ENCODE measurements around the gene ARHGEF4.

Gene ARHGEF4

GRCh38 chr2:130918393-130918792 lies 81.7 kb downstream of the ARHGEF4 start:
- no peak for DNase-seq (ENCODE audit: low read depth in 2 of 2)

DNA sequence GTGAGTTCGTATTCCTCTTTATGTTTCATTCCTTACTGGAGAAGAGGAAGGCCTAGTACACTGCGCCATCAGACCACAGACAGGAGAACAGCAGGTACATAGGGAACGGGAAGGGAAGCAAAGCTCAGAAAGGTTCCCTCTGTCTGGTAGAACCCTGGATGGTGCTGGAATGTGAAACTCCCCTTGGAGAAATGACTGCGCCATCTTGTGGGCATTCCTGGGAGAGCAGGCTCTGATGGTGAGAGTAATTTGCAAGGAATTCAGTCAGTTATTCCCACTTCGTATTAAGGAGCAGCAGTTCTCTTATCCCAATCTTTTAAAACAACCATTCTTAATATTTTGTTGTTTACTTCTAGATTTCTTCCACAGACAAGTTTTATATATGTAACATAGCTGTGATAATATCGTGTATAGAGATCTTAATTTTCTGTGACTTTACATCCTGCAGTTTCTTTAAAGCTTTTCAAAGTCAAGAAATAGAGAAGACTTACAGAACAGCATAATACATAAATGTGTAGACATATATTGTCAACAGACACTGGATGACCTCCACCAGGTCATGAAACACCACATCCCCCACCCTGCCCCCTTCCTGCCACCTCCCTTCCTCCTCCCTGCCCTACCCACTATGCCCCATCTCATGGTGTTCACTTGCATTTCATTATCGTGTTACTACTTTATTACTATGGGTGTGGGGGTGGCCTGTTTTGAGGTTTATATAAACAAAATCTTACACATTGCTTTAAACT lies 83.9 kb downstream of the ARHGEF4 start:
- DNase-seq (ENCODE audit: low read depth in 2 of 2), result peak; percentile 12 to 31

DNA sequence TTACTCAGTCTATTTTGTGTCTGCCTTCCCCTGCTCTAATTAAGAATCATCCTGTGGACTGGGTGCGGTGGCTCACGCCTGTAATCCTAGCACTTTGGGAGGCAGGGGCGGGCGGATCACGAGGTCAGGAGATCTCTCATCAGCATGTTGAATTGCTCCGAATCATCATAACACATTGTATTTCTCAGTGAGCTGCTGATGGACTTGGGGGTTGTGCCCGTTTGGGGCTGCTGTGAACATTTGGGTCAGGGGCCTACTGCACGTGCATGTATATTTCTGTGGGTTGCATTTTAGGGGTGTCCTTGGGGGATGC lies 84.4 kb downstream of the ARHGEF4 start:
- DNase-seq (ENCODE audit: low read depth in 2 of 2), result no peak

DNA sequence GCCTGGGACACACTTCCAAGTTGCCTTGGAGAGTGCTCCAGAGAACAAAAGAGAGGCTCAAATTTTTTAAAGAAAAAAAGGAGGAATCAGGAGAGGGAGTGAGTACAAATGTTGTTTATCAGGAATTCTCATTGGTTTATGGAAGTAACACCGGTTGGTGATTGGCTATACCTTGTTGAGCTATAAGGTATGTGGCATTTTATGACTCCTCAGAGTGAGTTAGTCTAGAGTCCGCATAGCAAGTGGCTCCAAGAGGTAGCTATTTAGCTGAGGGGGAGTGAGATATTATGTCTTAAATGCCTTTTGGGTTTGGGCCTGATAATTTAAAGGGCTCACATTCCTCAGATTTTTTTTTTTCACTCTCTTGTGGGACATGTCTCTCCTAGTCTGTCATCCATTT lies 85.7 kb downstream of the ARHGEF4 start:
- DNase-seq (ENCODE audit: low read depth in 2 of 2), result no peak

- DNase-seq (ENCODE audit: low read depth in 2 of 2), result no peak
Measured at GRCh38 chr2:130928385-130928784, 91.7 kb downstream of the ARHGEF4 start.

DNA sequence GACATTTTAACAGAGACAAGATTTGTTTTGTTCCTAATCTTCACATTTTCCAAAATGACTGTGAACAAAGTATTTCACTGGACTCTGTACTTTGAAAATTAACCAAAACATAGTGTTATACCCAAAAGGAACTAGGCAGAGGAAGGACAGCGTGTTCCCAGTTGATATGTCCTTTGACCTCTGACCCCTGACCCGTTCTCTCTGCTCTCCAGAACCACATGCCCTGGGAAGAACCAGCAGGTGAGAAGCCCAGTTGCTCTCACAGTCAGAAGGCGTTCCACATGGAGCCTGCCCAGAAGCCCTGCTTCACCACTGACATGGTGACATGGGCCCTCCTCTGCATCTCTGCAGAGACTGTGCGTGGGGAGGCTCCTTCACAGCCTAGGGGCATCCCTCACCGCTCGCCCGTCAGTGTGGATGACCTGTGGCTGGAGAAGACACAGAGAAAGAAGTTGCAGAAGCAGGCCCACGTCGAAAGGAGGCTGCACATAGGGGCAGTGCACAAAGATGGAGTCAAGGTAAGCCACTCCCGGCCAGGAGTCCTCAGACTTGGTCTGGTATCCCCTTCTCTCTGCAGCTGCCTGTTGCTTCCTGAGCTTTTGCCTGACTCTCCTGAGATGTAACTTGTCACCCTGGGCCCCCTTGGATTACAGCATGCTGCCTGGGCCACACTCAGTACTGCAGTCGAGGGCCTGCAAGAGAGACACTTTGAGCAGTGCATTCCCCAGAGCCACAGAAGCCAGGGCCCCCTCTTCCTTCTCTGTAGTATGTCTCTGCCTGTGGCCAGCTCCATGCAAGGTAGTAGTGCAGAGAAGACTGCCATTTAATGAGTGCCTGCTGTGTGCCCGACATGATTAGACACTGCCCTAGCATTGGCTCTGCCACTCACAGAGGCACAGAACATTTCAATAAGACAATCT lies 94.3 kb downstream of the ARHGEF4 start:
- DNase-seq (ENCODE audit: low read depth in 2 of 2), result no peak

GRCh38 chr2:130933501-130933900 lies 96.8 kb downstream of the ARHGEF4 start:
- no peak for DNase-seq (ENCODE audit: low read depth in 2 of 2)

- no peak for DNase-seq (ENCODE audit: low read depth in 2 of 2)
Measured at GRCh38 chr2:130936451-130936850, 99.7 kb downstream of the ARHGEF4 start.

DNA sequence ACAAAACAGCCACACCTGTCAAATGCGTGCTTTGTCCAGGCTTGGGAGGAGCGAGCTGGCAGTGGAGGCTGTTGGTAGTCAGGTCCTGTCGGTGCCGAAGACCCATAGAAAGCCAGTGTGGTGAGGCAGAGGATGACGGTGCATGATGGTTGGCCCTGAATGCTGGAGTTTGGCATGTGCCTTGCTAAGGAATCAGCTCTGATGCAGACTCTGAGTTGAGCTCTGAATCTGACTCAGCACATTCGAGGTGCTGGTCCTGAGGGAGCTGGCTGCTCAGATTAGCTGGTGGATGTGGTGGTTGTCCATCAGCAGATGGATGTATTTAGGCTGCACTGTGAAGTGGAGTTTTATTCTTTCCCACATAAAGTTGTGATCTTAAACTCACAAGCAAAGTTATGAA lies 111.3 kb downstream of the ARHGEF4 start:
- no peak for DNase-seq (ENCODE audit: low read depth in 2 of 2)

DNA sequence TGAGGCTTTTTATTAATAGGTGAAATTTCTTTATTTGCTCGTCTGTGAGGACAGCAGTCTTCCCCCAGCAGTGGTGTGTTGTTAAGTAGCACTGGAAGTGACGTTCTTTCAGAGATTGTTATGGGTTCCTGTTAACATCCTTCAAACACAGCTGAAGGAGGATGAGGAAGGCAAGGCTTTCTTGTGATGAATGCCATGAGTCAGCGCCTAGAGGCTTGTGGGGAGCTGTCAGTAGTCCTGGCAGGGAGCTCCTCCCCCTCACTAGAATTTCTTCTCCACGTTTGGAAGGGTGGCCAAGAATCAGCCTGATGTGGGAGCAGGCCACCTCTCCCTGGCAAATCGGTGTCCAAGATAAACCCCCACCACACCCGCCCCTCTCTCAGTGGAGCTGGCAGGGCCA lies 113.2 kb downstream of the ARHGEF4 start:
- DNase-seq (ENCODE audit: low read depth in 2 of 2), result no peak

GRCh38 chr2:130951018-130951417 lies 114.3 kb downstream of the ARHGEF4 start:
- no peak for DNase-seq (ENCODE audit: low read depth in 2 of 2)

- DNase-seq (ENCODE audit: low read depth in 2 of 2), result no peak
Measured at GRCh38 chr2:130954873-130955272, 118.2 kb downstream of the ARHGEF4 start.

DNA sequence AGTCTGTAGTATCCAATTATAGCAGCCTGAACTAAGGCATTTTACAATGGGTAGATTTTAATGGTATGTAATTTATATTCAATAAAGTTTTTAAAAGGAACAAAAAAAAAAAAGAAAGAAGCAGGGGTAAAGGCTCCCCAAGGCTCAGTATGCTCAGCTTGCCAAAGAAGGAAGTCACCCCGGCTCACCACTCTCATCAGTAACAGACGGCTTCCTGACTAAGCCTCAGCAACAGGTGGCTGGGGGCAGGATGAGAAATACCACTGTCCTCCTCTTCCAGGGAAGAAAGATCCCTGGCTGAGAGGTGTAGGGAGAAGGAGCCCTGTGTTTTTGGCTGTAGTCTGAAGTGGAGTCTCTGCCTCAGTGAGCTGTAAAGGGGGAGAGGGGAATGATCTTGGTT lies 121.2 kb downstream of the ARHGEF4 start:
- no peak for DNase-seq (ENCODE audit: low read depth in 2 of 2)

DNA sequence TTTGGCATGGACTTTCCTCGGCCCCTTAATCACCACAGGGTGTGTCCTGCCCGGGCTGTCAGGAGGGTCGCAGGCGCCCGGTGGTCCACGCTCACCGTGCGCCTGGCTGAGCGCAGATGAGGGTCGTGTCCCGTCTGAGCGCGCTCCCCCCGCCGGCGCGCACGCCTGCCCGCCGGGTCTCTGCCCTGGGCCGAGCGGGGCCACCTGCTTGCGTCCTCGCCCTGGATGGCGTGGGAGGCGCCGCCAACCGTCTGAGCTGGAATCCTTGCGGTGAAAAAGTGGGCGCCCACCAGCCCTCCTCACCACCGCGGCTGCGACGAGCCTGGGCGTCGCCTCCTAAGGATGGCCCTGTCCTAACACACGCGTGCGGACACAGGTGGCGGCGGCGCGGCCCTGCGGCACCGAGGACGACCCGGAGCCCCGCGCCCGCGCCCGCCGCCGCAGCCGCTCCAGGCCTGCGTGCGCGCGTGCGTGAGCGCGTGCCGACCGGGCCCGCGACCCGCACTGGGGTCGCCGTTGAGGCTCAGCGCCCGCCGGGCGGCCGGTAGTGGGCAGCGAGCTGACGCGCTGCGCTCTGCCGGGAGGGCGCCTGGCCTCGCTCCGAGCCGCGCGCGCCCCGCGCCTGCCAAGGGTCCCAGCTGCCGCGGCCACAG lies 126.6 kb downstream of the ARHGEF4 start:
- DNase-seq (ENCODE audit: low read depth in 2 of 2), result no peak

DNA sequence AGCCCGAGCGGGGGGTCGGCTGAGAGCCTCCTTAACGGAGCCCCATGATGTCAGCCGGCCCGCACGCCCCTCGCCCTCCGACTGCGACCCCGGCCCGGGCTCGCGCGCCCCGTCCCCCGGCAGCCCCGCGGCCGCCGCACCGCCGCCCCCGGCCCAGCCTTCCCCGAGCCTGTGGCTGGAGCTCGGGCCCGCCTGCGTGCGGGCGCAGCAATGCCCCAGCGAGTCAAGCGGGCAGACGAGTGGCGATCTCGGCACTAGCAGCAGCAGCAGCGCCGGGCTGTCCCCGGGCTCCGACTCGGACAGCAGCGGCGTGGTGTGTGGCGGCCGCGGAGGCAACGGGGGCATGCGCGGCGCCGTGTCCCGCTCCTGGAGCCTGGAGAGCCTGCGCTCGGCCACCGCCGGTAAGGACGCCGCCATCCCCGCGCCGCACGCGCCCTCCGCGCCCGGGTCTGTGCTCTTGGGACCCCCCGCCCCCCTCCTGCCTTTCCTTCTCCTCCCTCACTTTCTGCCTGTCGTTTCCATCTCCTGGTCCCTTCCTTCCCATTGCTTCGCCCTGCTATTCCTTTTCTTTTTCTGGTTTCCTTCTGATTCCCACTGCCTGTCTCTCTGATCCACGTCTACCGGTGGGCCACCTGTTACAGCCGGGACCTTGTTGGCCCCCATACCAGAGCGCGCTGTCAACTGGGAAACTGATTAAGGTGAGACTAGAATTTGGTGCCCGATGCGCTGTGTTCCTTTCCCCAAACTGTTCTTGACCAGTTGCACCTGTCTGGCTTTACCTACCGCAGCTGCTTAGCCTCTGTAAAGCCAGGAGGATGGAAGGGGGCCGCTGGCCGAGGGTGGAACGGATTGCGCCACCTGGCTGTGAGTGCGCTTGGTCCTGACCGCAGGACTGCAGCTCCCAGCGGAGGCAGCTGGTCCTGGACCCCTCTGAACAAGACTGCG lies 127.4 kb downstream of the ARHGEF4 start:
- DNase-seq (ENCODE audit: low read depth in 2 of 2), result no peak

DNA sequence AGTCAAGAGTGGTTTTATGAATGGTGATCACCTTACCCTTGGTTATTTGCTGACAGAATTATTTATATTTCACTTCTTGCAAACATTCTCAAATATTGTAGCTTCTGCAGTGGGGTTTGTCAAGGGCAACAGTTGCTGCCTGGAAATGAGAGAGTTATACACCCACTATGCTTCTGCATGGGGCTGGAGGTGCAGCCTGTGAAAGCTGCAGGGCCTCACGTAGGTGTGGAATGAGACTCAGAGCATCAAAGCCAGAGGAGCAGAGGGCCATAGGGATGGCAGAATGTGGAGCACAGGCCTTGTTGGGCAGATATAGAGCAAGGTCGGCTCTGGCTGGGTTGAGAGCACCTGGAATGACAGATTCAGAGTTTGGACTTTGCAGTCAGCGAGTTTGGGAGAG lies 128.2 kb downstream of the ARHGEF4 start:
- no peak for DNase-seq (ENCODE audit: low read depth in 2 of 2)

DNA sequence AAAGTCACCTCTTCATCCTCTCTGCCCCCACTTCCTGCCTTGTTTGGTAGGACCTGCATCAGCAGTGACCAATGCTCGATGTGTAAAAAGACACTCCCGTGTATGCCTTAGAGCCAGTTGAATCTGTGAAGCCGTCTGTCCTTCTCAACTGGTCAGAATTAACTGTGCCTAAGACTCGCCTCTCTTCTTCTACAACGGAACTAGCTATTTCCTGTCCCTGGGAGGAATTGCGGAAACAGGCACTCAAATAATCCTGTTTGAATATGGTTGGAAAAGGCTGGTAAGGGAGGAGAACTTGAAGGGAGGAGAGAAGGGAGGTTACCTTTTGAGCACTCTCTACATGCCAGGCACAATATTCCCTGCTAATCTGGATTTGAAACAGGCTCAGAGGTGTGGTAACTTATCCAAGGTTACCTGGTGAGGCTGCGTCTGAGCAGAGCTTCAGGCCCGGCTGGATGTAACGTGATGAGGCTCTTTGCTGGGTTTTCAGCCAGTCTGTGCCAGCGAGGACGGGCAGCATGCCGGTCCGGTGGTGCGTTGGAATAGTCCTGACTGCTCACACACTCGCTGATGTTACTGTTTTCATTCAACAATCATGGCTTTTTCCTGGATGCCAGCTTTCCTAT lies 129.5 kb downstream of the ARHGEF4 start:
- no peak for DNase-seq (ENCODE audit: low read depth in 2 of 2)

DNA sequence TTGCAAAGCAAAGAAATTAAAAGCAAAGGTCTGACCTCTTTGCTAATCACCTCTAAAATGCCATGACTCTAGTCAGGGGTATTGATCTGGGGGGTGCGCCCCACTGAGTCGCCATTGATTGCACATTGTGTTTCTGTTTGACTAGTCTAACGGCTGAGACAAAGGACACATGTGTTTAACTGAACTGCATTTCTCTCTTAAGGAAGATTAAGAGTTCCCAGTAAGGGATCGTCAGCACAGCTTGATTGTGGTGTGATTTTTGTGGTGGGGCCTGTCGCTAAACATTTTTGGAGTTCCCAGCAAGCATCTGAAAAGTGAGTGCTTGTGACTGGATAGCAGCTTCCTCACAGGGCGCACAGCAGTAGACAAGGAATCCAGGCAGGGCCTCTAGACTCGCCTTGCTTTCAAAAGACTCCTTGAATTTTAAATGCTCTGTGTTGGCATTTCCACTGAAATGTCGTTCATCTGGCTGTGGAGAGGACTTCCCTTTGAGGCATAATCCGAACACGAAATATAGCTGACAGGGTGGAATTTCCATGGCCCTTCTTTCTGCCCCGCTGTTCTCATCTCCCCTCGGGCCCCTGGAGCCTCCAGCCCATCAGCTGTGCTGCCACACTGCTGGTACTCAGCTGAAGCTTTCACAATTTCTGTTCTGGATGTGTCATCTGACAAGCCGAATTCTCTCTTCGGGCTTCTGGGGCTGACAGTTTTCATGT lies 130.2 kb downstream of the ARHGEF4 start:
- DNase-seq (ENCODE audit: low read depth in 2 of 2), result no peak

DNA sequence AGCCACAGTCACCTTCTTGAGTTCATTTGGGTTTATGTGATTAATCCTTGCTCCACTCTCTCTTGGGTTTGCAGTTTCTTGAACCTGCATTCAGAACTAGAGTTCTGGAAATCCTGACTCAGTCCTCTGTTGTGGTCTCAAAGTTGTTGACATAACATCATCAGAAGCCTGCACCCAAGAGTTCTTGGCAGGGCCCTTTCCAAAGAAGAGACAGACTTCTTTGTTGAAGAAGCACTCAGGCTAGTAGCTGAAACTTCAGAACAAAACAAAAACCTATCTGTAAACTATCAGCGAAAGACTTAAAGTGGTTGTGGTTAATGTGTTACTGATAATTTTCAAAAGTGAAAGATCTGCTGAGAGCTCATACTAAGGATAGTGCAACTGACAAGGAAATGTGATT lies 135.7 kb downstream of the ARHGEF4 start:
- no peak for DNase-seq (ENCODE audit: low read depth in 2 of 2)

DNA sequence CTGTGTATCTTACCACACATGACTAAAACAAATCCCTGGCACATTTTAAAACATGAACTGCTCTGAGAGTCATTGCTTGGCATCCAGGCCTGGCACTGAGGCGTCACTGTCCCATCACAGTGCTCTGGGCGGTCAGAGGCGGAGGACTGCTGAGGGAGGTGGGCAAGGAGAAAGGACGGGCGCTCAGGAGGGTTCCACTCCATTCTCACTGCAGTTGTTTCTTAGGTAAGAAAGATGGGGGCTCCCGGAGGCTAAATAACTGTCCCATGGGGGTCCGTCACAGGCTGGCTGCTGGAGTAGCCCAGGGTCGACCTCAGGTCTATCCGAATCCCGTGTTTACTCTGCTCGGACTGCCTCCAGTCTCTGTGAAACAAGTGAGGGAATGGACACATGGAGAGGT lies 139.0 kb downstream of the ARHGEF4 start:
- no peak for DNase-seq (ENCODE audit: low read depth in 2 of 2)

Measured in stimulated activated CD4-positive, alpha-beta T cell treated with anti-CD3 and anti-CD28 coated beads, Interleukin-15, amount 100 ng/mL, for 48 hours (primary cell).